Measurements from ENCODE around the gene ATRNL1. TPM values are rescaled to one million over a fixed set of nuclear protein-coding genes. Genes with fewer than 3 reads are reported as not detected.

Gene ATRNL1
- polyA plus RNA-seq, 1 donor from 2014 or later = 47.8 TPM

GRCh38 chr10:115975506-115975905 lies 882.3 kb downstream of the ATRNL1 start:
- H3F3A ChIP-seq (ENCODE audit: insufficient read depth, low read length, poor library complexity, severe bottlenecking) = no peaks in the 10 kb centered on the region
- H2AFZ ChIP-seq (ENCODE audit: low read depth, low read length) = no peak overlapping the region
- no peak overlapping the region for H3K9ac ChIP-seq (ENCODE audit: low read length)
- H3K36me3 ChIP-seq (ENCODE audit: insufficient read depth, low read length) = no peaks in the 10 kb centered on the region
- no peaks in the 10 kb centered on the region for H4K20me1 ChIP-seq (ENCODE audit: insufficient read depth)
- H3K27ac ChIP-seq (ENCODE audit: low read length) = no peak overlapping the region
- H3K4me2 ChIP-seq (ENCODE audit: low read length) = no peak overlapping the region
- H3K27me3 ChIP-seq (ENCODE audit: insufficient read depth, low read depth, low read length) = no peaks in the 10 kb centered on the region
- no peaks in the 10 kb centered on the region for H3K9me2 ChIP-seq (ENCODE audit: insufficient read depth, low read length)
- H3K4me3 ChIP-seq (ENCODE audit: low read length) = no peak overlapping the region
- no peaks in the 10 kb centered on the region for H3K79me2 ChIP-seq (replicated peaks; ENCODE audit: insufficient read depth, low read length)
- TF ChIP-seq TAF1 (IDR thresholded peaks at IDR 0.05; ENCODE audit: low read depth) (no peak), EP300 (conservative IDR thresholded peaks at IDR 0.05; ENCODE audit: poor library complexity, severe bottlenecking) (no peak), RAD21 (conservative IDR thresholded peaks at IDR 0.05) (no peak), EZH2 (IDR thresholded peaks at IDR 0.05; ENCODE audit: borderline replicate concordance, insufficient read depth, low read length, poor library complexity, severe bottlenecking) (no peak), POLR2AphosphoS5 (IDR thresholded peaks at IDR 0.05) (no peak), SMC3 (conservative IDR thresholded peaks at IDR 0.05; ENCODE audit: poor library complexity) (no peak), CTCF (IDR thresholded peaks at IDR 0.05; ENCODE audit: poor library complexity, severe bottlenecking) (no peak), MXI1 (conservative IDR thresholded peaks at IDR 0.05; ENCODE audit: poor library complexity, severe bottlenecking) (no peak), REST (IDR thresholded peaks at IDR 0.05; ENCODE audit: borderline replicate concordance) (no peak)
- H3K9me3 ChIP-seq (ENCODE audit: low read length) = no peaks in the 10 kb centered on the region

GRCh38 chr10:115976342-115976741 lies 883.2 kb downstream of the ATRNL1 start:
- Histone ChIP-seq H3K9ac (ENCODE audit: low read length) (no peak overlapping the region), H3F3A (ENCODE audit: insufficient read depth, low read length, poor library complexity, severe bottlenecking) (no peaks in the 10 kb centered on the region), H4K20me1 (ENCODE audit: insufficient read depth) (no peaks in the 10 kb centered on the region), H3K4me2 (ENCODE audit: low read length) (no peak overlapping the region), H3K4me3 (ENCODE audit: low read length) (no peak overlapping the region), H3K36me3 (ENCODE audit: insufficient read depth, low read length) (no peaks in the 10 kb centered on the region), H3K9me3 (ENCODE audit: low read length) (no peaks in the 10 kb centered on the region), H3K27me3 (ENCODE audit: insufficient read depth, low read depth, low read length) (no peaks in the 10 kb centered on the region), H3K27ac (ENCODE audit: low read length) (no peak overlapping the region), H2AFZ (ENCODE audit: low read depth, low read length) (no peak overlapping the region), H3K9me2 (ENCODE audit: insufficient read depth, low read length) (no peaks in the 10 kb centered on the region), H3K79me2 (replicated peaks; ENCODE audit: insufficient read depth, low read length) (no peaks in the 10 kb centered on the region)
- no peak for TF ChIP-seq EP300 (conservative IDR thresholded peaks at IDR 0.05; ENCODE audit: poor library complexity, severe bottlenecking)
- TF ChIP-seq CTCF (IDR thresholded peaks at IDR 0.05; ENCODE audit: poor library complexity, severe bottlenecking) = no peak
- no peak for TF ChIP-seq SMC3 (conservative IDR thresholded peaks at IDR 0.05; ENCODE audit: poor library complexity)
- TF ChIP-seq RAD21 (conservative IDR thresholded peaks at IDR 0.05) = no peak
- no peak for TF ChIP-seq TAF1 (IDR thresholded peaks at IDR 0.05; ENCODE audit: low read depth)
- no peak for TF ChIP-seq EZH2 (IDR thresholded peaks at IDR 0.05; ENCODE audit: borderline replicate concordance, insufficient read depth, low read length, poor library complexity, severe bottlenecking)
- no peak for TF ChIP-seq REST (IDR thresholded peaks at IDR 0.05; ENCODE audit: borderline replicate concordance)
- TF ChIP-seq POLR2AphosphoS5 (IDR thresholded peaks at IDR 0.05) = no peak
- no peak for TF ChIP-seq MXI1 (conservative IDR thresholded peaks at IDR 0.05; ENCODE audit: poor library complexity, severe bottlenecking)
